ENCODE measurements around the gene SLC24A4. TPM values are rescaled to one million over a fixed set of nuclear protein-coding genes. Genes with fewer than 3 reads are reported as not detected.

SLC24A4 gene
- total RNA-seq, 1 experiment from 2014 or later, result not detected

- no peak for TF ChIP-seq ZBTB33 (IDR thresholded peaks at IDR 0.05; ENCODE audit: extremely low read depth, insufficient replicate concordance, low read length)
- TF ChIP-seq EZH2 (IDR thresholded peaks at IDR 0.05), result no peak
- no peak for TF ChIP-seq SIN3A (IDR thresholded peaks at IDR 0.05; ENCODE audit: low read depth)
- no peak for TF ChIP-seq ZNF274 (IDR thresholded peaks at IDR 0.05; ENCODE audit: low read depth, low read length)
- TF ChIP-seq ATF3 (IDR thresholded peaks at IDR 0.05), result no peak
These were observed 161.3 kb downstream of the SLC24A4 start (continued) for GRCh38 chr14:92484132-92484823.

GRCh38 chr14:92486881-92487280 lies 163.9 kb downstream of the SLC24A4 start:
- Histone ChIP-seq H2AFZ (ENCODE audit: low read depth, low read length, poor library complexity, severe bottlenecking) (no peak overlapping the region), H3K27ac (ENCODE audit: low read depth, low read length) (no peak overlapping the region), H3K4me3 (replicated peaks in 1 of 2; ENCODE audit: low read depth in 1 of 2, low read length in 2 of 2) (no peak overlapping the region), H3K27me3 (ENCODE audit: insufficient read depth, low read length) (no peaks in the 10 kb centered on the region), H4K20me1 (ENCODE audit: insufficient read depth) (no peaks in the 10 kb centered on the region), H3K4me1 (ENCODE audit: control insufficient read depth in 1 of 2, insufficient read depth in 2 of 2, low read length in 2 of 2) (no peaks in the 10 kb centered on the region), H3K9ac (ENCODE audit: low read length) (no peak overlapping the region), H3K79me2 (ENCODE audit: insufficient read depth, low read length) (no peaks in the 10 kb centered on the region), H3K9me2 (ENCODE audit: insufficient read depth) (no peaks in the 10 kb centered on the region), H3K4me2 (ENCODE audit: low read length) (no peak overlapping the region), H3K9me3 (ENCODE audit: control insufficient read depth in 1 of 2, insufficient read depth in 1 of 2, low read depth in 1 of 2, low read length in 2 of 2) (no peaks in the 10 kb centered on the region), H3K36me3 (ENCODE audit: control insufficient read depth in 1 of 2, insufficient read depth in 2 of 2, low read length in 2 of 2) (no peaks in the 10 kb centered on the region)
- no TSS peak for BruUV-seq (replicated peaks)
- ATAC-seq, result no peak
- intact Hi-C loops (cut with micrococcal nuclease), result no loop called here
- ChIA-PET POLR2A (no interaction called here), CTCF (no interaction called here), RAD21 (ENCODE audit: low non-redundant PET in 1 of 2, low total read pairs in 2 of 2, uncharacterized antibody in 2 of 2, unreplicated experiment in 2 of 2) (no interaction called here)
- no peak for DNase-seq (ENCODE audit: low read depth, low spot score)
- TF ChIP-seq SP1 (IDR thresholded peaks at IDR 0.05; ENCODE audit: low read depth) (no peak), ATF3 (IDR thresholded peaks at IDR 0.05) (no peak), POLR2AphosphoS5 (IDR thresholded peaks at IDR 0.05; ENCODE audit: low read depth, low read length) (no peak), ZBTB33 (IDR thresholded peaks at IDR 0.05; ENCODE audit: extremely low read depth, insufficient replicate concordance, low read length) (no peak), EZH2phosphoT487 (IDR thresholded peaks at IDR 0.05; ENCODE audit: borderline replicate concordance) (no peak), JUND (IDR thresholded peaks at IDR 0.05) (no peak), EZH2 (IDR thresholded peaks at IDR 0.05) (no peak), SRF (IDR thresholded peaks at IDR 0.05; ENCODE audit: low read depth) (no peak), MAX (IDR thresholded peaks at IDR 0.05) (no peak)
